K562 (cell line): ENCODE data around the gene ELP5. TPM values are rescaled to one million over a fixed set of nuclear protein-coding genes. Genes with fewer than 3 reads are reported as not detected.

Source experiments
- ATAC-seq: fragments of 200-7000 bp; cut with Tn5 transposase; 3 replicates; pipeline ENCODE4 v1.9.1; 2020; ENCODE audit warnings: moderate library complexity
- BruUV-seq: library from RNA; stranded (reverse); fragments of 400-500 nt; replicated peaks from 2 replicates; lab custom pipeline; 2021; lab: Mats Ljungman, UMichigan
- CTCF ChIA-PET: fragments of 300-600 bp; formaldehyde crosslinking; extraction: SDS; loops from one replicate; lab custom pipeline; 2021; ENCODE audit warnings: low intra/inter-chr PET ratio; lab: Yijun Ruan, JAX
- POLR2A ChIA-PET: fragments of 300-600, 350-650 bp; sonication (Branson Sonifier 250); formaldehyde crosslinking; extraction: SDS; loops from one replicate; lab custom pipeline; 2021; ENCODE audit warnings: antibody characterized with exemption, inconsistent platforms; lab: Yijun Ruan, JAX
- DNase-seq, 4 experiments: peaks; one replicate each; pipeline versions ENCODE4 v3.0.0 to v3.0.0-alpha.2; 2011 to 2018; ENCODE audit warnings: low spot score in 3 of 4, mixed read lengths in 3 of 4; ENCODE audit errors: extremely low read depth in 1 of 4
- FAIRE-seq: peaks from 2 replicates; lab custom pipeline; 2011; peaks lifted over from hg19 to GRCh38; lab: Jason Lieb, UNC
- H2AFZ ChIP-seq: 2 replicates; pipeline ENCODE4 v1.6.0; 2011; ENCODE audit warnings: low read depth, low read length, control low read depth, inconsistent platforms
- H3K27ac ChIP-seq: fragments of 200-600 bp; 3 replicates; pipeline ENCODE4 v1.8.0; 2011; ENCODE audit warnings: low read depth, mild to moderate bottlenecking, control low read depth, inconsistent platforms, low read length, moderate library complexity, mixed read lengths; ENCODE audit errors: extremely low read depth
- H3K27me3 ChIP-seq, 2 experiments: fragments of 300-600 bp in 1 of 2; 2 replicates in 1 of 2; 3 replicates in 1 of 2; pipeline versions ENCODE4 v1.6.0 to v1.8.0; 2011; ENCODE audit warnings: inconsistent platforms in 2 of 2, low read length in 2 of 2, mild to moderate bottlenecking in 1 of 2, mixed read lengths in 1 of 2, moderate library complexity in 1 of 2; ENCODE audit not compliant: control insufficient read depth in 2 of 2, insufficient read depth in 2 of 2
- H3K36me3 ChIP-seq: fragments of 300-600 bp; 3 replicates; pipeline ENCODE4 v1.8.0; 2011; ENCODE audit warnings: mild to moderate bottlenecking, low read length, inconsistent platforms; ENCODE audit not compliant: control insufficient read depth, insufficient read depth
- H3K4me1 ChIP-seq, 2 experiments: fragments of 200-600 bp in 1 of 2; replicated peaks in 1 of 2; 2 replicates in 1 of 2; 3 replicates in 1 of 2; pipeline versions ENCODE4 v1.5.1 to v1.8.0; 2011; ENCODE audit warnings: inconsistent platforms in 2 of 2, low read length in 2 of 2, mild to moderate bottlenecking in 1 of 2, mixed read lengths in 1 of 2, moderate library complexity in 1 of 2; ENCODE audit not compliant: control insufficient read depth in 2 of 2, insufficient read depth in 2 of 2
- H3K4me2 ChIP-seq: 2 replicates; pipeline ENCODE4 v1.6.1; 2011; ENCODE audit warnings: low read length, control low read depth, inconsistent platforms, mixed read lengths; ENCODE audit not compliant: insufficient read depth
- H3K4me3 ChIP-seq: fragments of 200-600 bp; sonication (generic), shearing (Covaris generic); 2 replicates; pipeline ENCODE4 v1.5.1; 2016; ENCODE audit warnings: control low read depth, inconsistent platforms
- H3K79me2 ChIP-seq: fragments of 200-600 bp; 3 replicates; pipeline ENCODE4 v1.8.0; 2011; ENCODE audit warnings: low read length, inconsistent platforms; ENCODE audit not compliant: control insufficient read depth, insufficient read depth
- H3K9ac ChIP-seq, 2 experiments: 2 replicates each; pipeline versions ENCODE4 v1.6.0 to v1.6.1; 2011; ENCODE audit warnings: low read depth in 2 of 2, low read length in 2 of 2, control low read depth in 1 of 2, inconsistent platforms in 1 of 2, mild to moderate bottlenecking in 1 of 2, mixed read lengths in 1 of 2; ENCODE audit not compliant: insufficient read depth in 1 of 2
- H3K9me1 ChIP-seq: one replicate; pipeline ENCODE4 v1.6.0; 2011; ENCODE audit warnings: inconsistent platforms, mild to moderate bottlenecking, low read length, moderate library complexity; ENCODE audit not compliant: control insufficient read depth, insufficient read depth
- H3K9me3 ChIP-seq: replicated peaks from 2 replicates; pipeline ENCODE4 v1.5.1; 2011; ENCODE audit warnings: low read depth, low read length, inconsistent platforms; ENCODE audit not compliant: control insufficient read depth, insufficient read depth
- H4K20me1 ChIP-seq: replicated peaks from 2 replicates; pipeline ENCODE4 v1.6.1; 2011; ENCODE audit warnings: low read length, inconsistent platforms, mixed read lengths; ENCODE audit not compliant: control insufficient read depth, insufficient read depth
- CBFA2T3 ChIP-seq: fragments of 450-650 bp; IDR thresholded peaks from 2 replicates; pipeline ENCODE4 v1.6.1; 2017
- CBFB ChIP-seq: sonication (generic); formaldehyde crosslinking; IDR thresholded peaks from 2 replicates; pipeline ENCODE4 v1.4.0; 2020; ENCODE audit warnings: mild to moderate bottlenecking, missing genetic modification reagents
- MCM7 ChIP-seq, 2 experiments: fragments of 450-650 bp; IDR thresholded peaks; 2 replicates each; pipeline ENCODE4 v1.6.1; 2016 to 2018
- MIER1 ChIP-seq: fragments of 450-650 bp; IDR thresholded peaks from 2 replicates; pipeline ENCODE4 v1.6.1; 2016; ENCODE audit warnings: antibody characterized with exemption, mild to moderate bottlenecking, low read depth
- NFE2L1 ChIP-seq: fragments of 450-650 bp; IDR thresholded peaks from 2 replicates; pipeline ENCODE4 v1.6.1; 2016; ENCODE audit warnings: missing genetic modification characterization, low read depth, mild to moderate bottlenecking, missing compliant biosample characterization, moderate library complexity, borderline replicate concordance
- POLR2A ChIP-seq: fragments of 450-650 bp; conservative IDR thresholded peaks from 2 replicates; pipeline ENCODE4 v1.6.1; 2016
- POLR2AphosphoS5 ChIP-seq: IDR thresholded peaks from 2 replicates; pipeline ENCODE4 v1.6.1; 2011; ENCODE audit warnings: mild to moderate bottlenecking, low read depth, low read length, moderate library complexity; ENCODE audit not compliant: control insufficient read depth, insufficient read depth
- POLR2G ChIP-seq: fragments of 200-400 bp; formaldehyde crosslinking; IDR thresholded peaks from 2 replicates; pipeline ENCODE4 v1.6.1; 2017; ENCODE audit warnings: low read depth, mild to moderate bottlenecking, antibody characterized with exemption, low read length, moderate library complexity
- RBFOX2 ChIP-seq: fragments of 200-400 bp; formaldehyde crosslinking; IDR thresholded peaks from 2 replicates; pipeline ENCODE4 v1.6.1; 2017; ENCODE audit warnings: low read depth, mild to moderate bottlenecking, low read length, moderate library complexity
- WGBS: fragments of 100-300 bp; shearing (Covaris generic); methylation state at CpG from one replicate; pipeline ENCODE4 v1.1.6; 2016; ENCODE audit warnings: low coverage, mixed read lengths; ENCODE audit not compliant: insufficient coverage; ENCODE audit errors: missing lambda C conversion rate; 5-methylcytosine and 5-hydroxymethylcytosine counted together
- in situ Hi-C: fragments of 300-500 bp; cut with MboI; formaldehyde crosslinking; loops from 4 replicates; pipeline ENCODE4 v1.15.0; 2018; ENCODE audit warnings: inconsistent platforms, mixed read lengths
- intact Hi-C: fragments of 100-400 bp; cut with micrococcal nuclease; formaldehyde crosslinking; loops from 2 replicates; pipeline ENCODE4 v1.14.2; 2022
- polyA plus RNA-seq, 8 experiments: library from polyadenylated mRNA; depleted of rRNA in 4 of 8; stranded (reverse) in 5 of 8; unstranded in 3 of 8; fragments of >200 nt; fragmentation: Nextera tagmentation in 2 of 8; fragmentation: Illumina TruSeq in 1 of 8; extraction: Ambion mirVana in 2 of 8; extraction: Trizol in 1 of 8; gene quantifications; 2 replicates each; pipeline versions ENCODE4 v1.2.1 to v1.2.3, GENCODE V29; 2011 to 2014; ENCODE audit warnings: inconsistent platforms in 1 of 8, missing spikeins in 1 of 8
- total RNA-seq, 7 experiments: library from RNA; depleted of rRNA in 6 of 7; stranded (reverse); fragments of >200 nt in 6 of 7; fragmentation: Illumina TruSeq in 2 of 7; extraction: Trizol in 2 of 7; gene quantifications; 2 replicates each; pipeline versions ENCODE4 v1.2.1 to v1.2.3, GENCODE V29; 2011 to 2021; ENCODE audit warnings: low replicate concordance in 1 of 7
- TF ChIP-seq, protein P1 (sequence below): fragments of 450-650 bp; IDR thresholded peaks from 2 replicates; pipeline ENCODE4 v1.7.1; 2018; ENCODE audit warnings: mild to moderate bottlenecking, low read depth; ENCODE audit not compliant: partially characterized antibody
- TF ChIP-seq, protein P2 (sequence below): fragments of 250-450 bp; sonication (Bioruptor Pico); IDR thresholded peaks from 2 replicates; pipeline ENCODE4 v1.5.0; 2021
- TF ChIP-seq, protein P3 (sequence below): sonication (generic); formaldehyde crosslinking; IDR thresholded peaks from 2 replicates; pipeline ENCODE4 v1.8.0; 2023; ENCODE audit warnings: missing genetic modification reagents, mild to moderate bottlenecking, borderline replicate concordance

ELP5 gene
- total and polyA plus RNA-seq, 9 of the 15 experiments (the other 6 are each of a cell fraction or from before 2014, with no cell fraction given), result 25.7 to 77.9 (median 52.9) TPM

DNA sequence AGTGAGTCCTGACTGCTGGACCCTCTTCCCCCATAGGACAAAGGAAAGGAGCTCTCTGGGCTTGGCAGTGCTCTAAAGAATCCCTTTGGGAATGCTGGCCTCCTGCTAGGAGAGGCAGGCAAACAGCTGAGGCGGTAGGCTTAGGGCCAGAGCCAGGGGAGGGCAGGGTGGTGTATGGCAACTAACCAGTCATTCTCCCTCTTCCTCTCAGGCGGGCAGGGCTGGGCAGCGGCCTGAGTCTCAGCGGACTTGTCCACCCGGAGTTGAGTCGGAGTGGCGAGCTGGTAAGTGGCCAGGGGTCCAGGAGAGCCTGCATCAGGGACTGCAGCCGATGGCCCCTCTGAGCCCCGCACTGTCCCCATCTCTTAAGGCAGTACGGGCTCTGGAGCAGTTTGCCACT lies 27.9 kb upstream of the ELP5 start:
- H3K4me2 ChIP-seq, result no peak overlapping the region
- H3K4me3 ChIP-seq, result no peak overlapping the region
- H3K9me3 ChIP-seq, result no peaks in the 10 kb centered on the region
- ATAC-seq, result no peak
- no peak for DNase-seq
- peak overlapping the region in 1 of 2 experiments; percentile 57; a peak in 2 of 4 replicates for H3K9ac ChIP-seq
- H3K27me3 ChIP-seq, result no peaks in the 10 kb centered on the region
- peaks cover 86% of the 10 kb centered on the region; the same call in 2 of the 3 replicates for H3K36me3 ChIP-seq
- intact Hi-C loops (no loop called here), in situ Hi-C loops (no loop called here)
- POLR2A ChIA-PET, result interaction anchor here (7.7 kb wide), 1 partner anchor 11 kb away, joined by 73 read pairs; the partner anchor contains the start of gene DVL2
- no peak for FAIRE-seq
- H3K27ac ChIP-seq, result no peak overlapping the region
- CTCF ChIA-PET, result no interaction called here
- TF ChIP-seq NFE2L1 (tag) (no peak), POLR2A (peak; percentile 17; the same call in 1 of the 2 replicates), RBFOX2 (peak; percentile 37), POLR2G (peak; percentile 60; the same call in 1 of the 2 replicates), MCM7 (IDR thresholded peaks at IDR 0.05) (no peak), MIER1 (no peak), CBFA2T3 (no peak), POLR2AphosphoS5 (no peak), CBFB (CRISPR knock-in tag) (no peak)
- TF ChIP-seq, protein P1, sequence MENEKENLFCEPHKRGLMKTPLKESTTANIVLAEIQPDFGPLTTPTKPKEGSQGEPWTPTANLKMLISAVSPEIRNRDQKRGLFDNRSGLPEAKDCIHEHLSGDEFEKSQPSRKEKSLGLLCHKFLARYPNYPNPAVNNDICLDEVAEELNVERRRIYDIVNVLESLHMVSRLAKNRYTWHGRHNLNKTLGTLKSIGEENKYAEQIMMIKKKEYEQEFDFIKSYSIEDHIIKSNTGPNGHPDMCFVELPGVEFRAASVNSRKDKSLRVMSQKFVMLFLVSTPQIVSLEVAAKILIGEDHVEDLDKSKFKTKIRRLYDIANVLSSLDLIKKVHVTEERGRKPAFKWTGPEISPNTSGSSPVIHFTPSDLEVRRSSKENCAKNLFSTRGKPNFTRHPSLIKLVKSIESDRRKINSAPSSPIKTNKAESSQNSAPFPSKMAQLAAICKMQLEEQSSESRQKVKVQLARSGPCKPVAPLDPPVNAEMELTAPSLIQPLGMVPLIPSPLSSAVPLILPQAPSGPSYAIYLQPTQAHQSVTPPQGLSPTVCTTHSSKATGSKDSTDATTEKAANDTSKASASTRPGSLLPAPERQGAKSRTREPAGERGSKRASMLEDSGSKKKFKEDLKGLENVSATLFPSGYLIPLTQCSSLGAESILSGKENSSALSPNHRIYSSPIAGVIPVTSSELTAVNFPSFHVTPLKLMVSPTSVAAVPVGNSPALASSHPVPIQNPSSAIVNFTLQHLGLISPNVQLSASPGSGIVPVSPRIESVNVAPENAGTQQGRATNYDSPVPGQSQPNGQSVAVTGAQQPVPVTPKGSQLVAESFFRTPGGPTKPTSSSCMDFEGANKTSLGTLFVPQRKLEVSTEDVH, result no peak
- TF ChIP-seq, protein P2, sequence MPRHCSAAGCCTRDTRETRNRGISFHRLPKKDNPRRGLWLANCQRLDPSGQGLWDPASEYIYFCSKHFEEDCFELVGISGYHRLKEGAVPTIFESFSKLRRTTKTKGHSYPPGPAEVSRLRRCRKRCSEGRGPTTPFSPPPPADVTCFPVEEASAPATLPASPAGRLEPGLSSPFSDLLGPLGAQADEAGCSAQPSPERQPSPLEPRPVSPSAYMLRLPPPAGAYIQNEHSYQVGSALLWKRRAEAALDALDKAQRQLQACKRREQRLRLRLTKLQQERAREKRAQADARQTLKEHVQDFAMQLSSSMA (CRISPR knock-in tag), result no peak
- TF ChIP-seq, protein P3, sequence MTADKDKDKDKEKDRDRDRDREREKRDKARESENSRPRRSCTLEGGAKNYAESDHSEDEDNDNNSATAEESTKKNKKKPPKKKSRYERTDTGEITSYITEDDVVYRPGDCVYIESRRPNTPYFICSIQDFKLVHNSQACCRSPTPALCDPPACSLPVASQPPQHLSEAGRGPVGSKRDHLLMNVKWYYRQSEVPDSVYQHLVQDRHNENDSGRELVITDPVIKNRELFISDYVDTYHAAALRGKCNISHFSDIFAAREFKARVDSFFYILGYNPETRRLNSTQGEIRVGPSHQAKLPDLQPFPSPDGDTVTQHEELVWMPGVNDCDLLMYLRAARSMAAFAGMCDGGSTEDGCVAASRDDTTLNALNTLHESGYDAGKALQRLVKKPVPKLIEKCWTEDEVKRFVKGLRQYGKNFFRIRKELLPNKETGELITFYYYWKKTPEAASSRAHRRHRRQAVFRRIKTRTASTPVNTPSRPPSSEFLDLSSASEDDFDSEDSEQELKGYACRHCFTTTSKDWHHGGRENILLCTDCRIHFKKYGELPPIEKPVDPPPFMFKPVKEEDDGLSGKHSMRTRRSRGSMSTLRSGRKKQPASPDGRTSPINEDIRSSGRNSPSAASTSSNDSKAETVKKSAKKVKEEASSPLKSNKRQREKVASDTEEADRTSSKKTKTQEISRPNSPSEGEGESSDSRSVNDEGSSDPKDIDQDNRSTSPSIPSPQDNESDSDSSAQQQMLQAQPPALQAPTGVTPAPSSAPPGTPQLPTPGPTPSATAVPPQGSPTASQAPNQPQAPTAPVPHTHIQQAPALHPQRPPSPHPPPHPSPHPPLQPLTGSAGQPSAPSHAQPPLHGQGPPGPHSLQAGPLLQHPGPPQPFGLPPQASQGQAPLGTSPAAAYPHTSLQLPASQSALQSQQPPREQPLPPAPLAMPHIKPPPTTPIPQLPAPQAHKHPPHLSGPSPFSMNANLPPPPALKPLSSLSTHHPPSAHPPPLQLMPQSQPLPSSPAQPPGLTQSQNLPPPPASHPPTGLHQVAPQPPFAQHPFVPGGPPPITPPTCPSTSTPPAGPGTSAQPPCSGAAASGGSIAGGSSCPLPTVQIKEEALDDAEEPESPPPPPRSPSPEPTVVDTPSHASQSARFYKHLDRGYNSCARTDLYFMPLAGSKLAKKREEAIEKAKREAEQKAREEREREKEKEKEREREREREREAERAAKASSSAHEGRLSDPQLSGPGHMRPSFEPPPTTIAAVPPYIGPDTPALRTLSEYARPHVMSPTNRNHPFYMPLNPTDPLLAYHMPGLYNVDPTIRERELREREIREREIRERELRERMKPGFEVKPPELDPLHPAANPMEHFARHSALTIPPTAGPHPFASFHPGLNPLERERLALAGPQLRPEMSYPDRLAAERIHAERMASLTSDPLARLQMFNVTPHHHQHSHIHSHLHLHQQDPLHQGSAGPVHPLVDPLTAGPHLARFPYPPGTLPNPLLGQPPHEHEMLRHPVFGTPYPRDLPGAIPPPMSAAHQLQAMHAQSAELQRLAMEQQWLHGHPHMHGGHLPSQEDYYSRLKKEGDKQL (CRISPR knock-in tag), result no peak
- H3K4me1 ChIP-seq, result peaks cover 10 to 44% of the 10 kb centered on the region in 2 experiments; a peak in 4 of 5 replicates
- peaks cover 6% of the 10 kb centered on the region for H3K9me1 ChIP-seq
- H4K20me1 ChIP-seq, result peaks cover 6% of the 10 kb centered on the region
- WGBS, result 77% methylated on average over 4 of the region's 10 CpGs
- H2AFZ ChIP-seq, result no peak overlapping the region
- no TSS peak for BruUV-seq
- peaks cover 23% of the 10 kb centered on the region for H3K79me2 ChIP-seq
